ENCODE data around the gene XRRA1.

GRCh38 chr11:74909385-74909784, 39.5 kb downstream of the XRRA1 start:
- TF ChIP-seq, protein P1, sequence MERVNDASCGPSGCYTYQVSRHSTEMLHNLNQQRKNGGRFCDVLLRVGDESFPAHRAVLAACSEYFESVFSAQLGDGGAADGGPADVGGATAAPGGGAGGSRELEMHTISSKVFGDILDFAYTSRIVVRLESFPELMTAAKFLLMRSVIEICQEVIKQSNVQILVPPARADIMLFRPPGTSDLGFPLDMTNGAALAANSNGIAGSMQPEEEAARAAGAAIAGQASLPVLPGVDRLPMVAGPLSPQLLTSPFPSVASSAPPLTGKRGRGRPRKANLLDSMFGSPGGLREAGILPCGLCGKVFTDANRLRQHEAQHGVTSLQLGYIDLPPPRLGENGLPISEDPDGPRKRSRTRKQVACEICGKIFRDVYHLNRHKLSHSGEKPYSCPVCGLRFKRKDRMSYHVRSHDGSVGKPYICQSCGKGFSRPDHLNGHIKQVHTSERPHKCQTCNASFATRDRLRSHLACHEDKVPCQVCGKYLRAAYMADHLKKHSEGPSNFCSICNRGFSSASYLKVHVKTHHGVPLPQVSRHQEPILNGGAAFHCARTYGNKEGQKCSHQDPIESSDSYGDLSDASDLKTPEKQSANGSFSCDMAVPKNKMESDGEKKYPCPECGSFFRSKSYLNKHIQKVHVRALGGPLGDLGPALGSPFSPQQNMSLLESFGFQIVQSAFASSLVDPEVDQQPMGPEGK (CRISPR knock-in tag; IDR thresholded peaks at IDR 0.05; ENCODE audit: borderline replicate concordance) = no peak
- TF ChIP-seq RARB (CRISPR knock-in tag; IDR thresholded peaks at IDR 0.05) = no peak

Measured in SK-N-SH treated with all-trans-retinoic acid at 6 μM for 48 hours (cell line).